SU-DHL-6 (cell line): ENCODE data around the gene MYH15.

ENCODE experiments used
- CTCF ChIP-seq: fragments of 200-600 bp; sonication (generic); IDR thresholded peaks from one replicate; pipeline ENCODE4 v1.5.1; 2017; ENCODE audit warnings: antibody characterized with exemption, mild to moderate bottlenecking, low read length, moderate library complexity; ENCODE audit not compliant: insufficient read depth, poor library complexity, severe bottlenecking
- EZH2phosphoT487 ChIP-seq: fragments of 200-600 bp; sonication (generic), shearing (Covaris generic); conservative IDR thresholded peaks from 2 replicates; pipeline ENCODE4 v1.6.1; 2018; ENCODE audit warnings: mild to moderate bottlenecking, antibody characterized with exemption, low read length, moderate library complexity, mixed read lengths

GRCh38 chr3:108357042-108357441 is 153.4 kb downstream of the MYH15 start:
- TF ChIP-seq CTCF (no peak), EZH2phosphoT487 (no peak)
